GM12865 (cell line): Measurements from ENCODE around the gene CAMKK1.

Experiments
- DNase-seq: peaks from one replicate; pipeline ENCODE4 v3.0.0; 2010; ENCODE audit warnings: low read depth
- H3K4me3 ChIP-seq: 2 replicates; pipeline ENCODE4 v1.5.1; 2011; ENCODE audit warnings: mild to moderate bottlenecking, low read depth, low read length, control low read depth
- CTCF ChIP-seq: IDR thresholded peaks from 2 replicates; pipeline ENCODE4 v1.5.1; 2011; ENCODE audit warnings: low read length, control low read depth, low read depth, inconsistent platforms; ENCODE audit not compliant: insufficient read depth; ENCODE audit errors: missing control alignments

The CAMKK1 gene

GRCh38 chr17:3928406-3928805 lies 35.6 kb upstream of the CAMKK1 start:
- H3K4me3 ChIP-seq, result no peak overlapping the region
- DNase-seq, result no peak
- no peak for TF ChIP-seq CTCF

- no peak overlapping the region for H3K4me3 ChIP-seq
- DNase-seq, result no peak
- no peak for TF ChIP-seq CTCF
Measured at GRCh38 chr17:3927628-3928340, 34.9 kb upstream of the CAMKK1 start.

- DNase-seq, result no peak
- TF ChIP-seq CTCF, result no peak
- no peak overlapping the region for H3K4me3 ChIP-seq
Measured at GRCh38 chr17:3926860-3927627, 34.2 kb upstream of the CAMKK1 start.

- no peak for TF ChIP-seq CTCF
- no peak for DNase-seq
- H3K4me3 ChIP-seq, result no peak overlapping the region
Measured at GRCh38 chr17:3925684-3926485, 33.0 kb upstream of the CAMKK1 start.

GRCh38 chr17:3924512-3925350 lies 31.9 kb upstream of the CAMKK1 start:
- no peak for DNase-seq
- no peak for TF ChIP-seq CTCF
- H3K4me3 ChIP-seq, result no peak overlapping the region

- no peak for DNase-seq
- no peak overlapping the region for H3K4me3 ChIP-seq
- no peak for TF ChIP-seq CTCF
Measured at GRCh38 chr17:3923466-3924190, 30.8 kb upstream of the CAMKK1 start.
